ENCODE data around the gene KMT2B.

DNA sequence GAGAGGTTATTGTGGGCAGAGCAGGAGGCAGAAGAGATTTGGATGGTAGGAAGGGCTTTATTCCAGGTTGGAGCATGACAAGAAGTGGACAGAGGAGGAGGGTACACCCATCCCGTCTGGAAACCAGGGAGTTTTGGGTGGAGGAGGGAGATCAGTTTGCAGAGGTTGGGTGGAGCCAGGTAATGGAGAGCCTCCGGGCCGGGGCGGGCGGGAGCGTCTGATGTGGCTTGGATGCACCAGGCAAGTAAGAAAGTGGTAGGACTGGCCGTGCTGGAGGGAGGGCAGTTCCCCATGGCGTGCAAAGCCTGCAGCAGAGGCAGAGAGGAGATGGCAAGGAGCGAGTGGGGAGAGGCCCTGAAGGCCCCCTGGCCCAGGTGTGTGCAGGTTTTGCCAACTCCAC is 13.6 kb downstream of the KMT2B start:
- TF ChIP-seq, protein P1, sequence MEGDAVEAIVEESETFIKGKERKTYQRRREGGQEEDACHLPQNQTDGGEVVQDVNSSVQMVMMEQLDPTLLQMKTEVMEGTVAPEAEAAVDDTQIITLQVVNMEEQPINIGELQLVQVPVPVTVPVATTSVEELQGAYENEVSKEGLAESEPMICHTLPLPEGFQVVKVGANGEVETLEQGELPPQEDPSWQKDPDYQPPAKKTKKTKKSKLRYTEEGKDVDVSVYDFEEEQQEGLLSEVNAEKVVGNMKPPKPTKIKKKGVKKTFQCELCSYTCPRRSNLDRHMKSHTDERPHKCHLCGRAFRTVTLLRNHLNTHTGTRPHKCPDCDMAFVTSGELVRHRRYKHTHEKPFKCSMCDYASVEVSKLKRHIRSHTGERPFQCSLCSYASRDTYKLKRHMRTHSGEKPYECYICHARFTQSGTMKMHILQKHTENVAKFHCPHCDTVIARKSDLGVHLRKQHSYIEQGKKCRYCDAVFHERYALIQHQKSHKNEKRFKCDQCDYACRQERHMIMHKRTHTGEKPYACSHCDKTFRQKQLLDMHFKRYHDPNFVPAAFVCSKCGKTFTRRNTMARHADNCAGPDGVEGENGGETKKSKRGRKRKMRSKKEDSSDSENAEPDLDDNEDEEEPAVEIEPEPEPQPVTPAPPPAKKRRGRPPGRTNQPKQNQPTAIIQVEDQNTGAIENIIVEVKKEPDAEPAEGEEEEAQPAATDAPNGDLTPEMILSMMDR (conservative IDR thresholded peaks at IDR 0.05; ENCODE audit: low read depth in 2 of 2): no peak
- TF ChIP-seq POLR2AphosphoS5 (IDR thresholded peaks at IDR 0.05; ENCODE audit: low read depth): no peak
